PC-9 (cell line): ENCODE measurements around the gene TAS2R38. TPM values are rescaled to one million over a fixed set of nuclear protein-coding genes. Genes with fewer than 3 reads are reported as not detected.
A peak's percentile ranks its signal among the peaks of the same experiment; 100 is the strongest.

Experiments
- BruUV-seq: library from RNA; stranded (reverse); fragments of 400-500 nt; replicated peaks from 2 replicates; lab custom pipeline; 2021; lab: Mats Ljungman, UMichigan
- CTCF ChIA-PET: fragments of 300-600 bp; sonication (Branson Sonifier 250); formaldehyde crosslinking; loops from one replicate; lab custom pipeline; 2022; ENCODE audit warnings: antibody characterized with exemption; lab: Charles Lee
- POLR2A ChIA-PET: fragments of 300-600 bp; sonication (Branson Sonifier 250); formaldehyde crosslinking; loops from one replicate; lab custom pipeline; 2022; ENCODE audit warnings: antibody characterized with exemption; ENCODE audit not compliant: unreplicated experiment; lab: Charles Lee
- DNase-seq, 2 experiments: peaks; one replicate each; pipeline versions ENCODE4 v3.0.0 to v3.0.0-alpha.2; 2015 to 2022; ENCODE audit warnings: mixed read lengths in 1 of 2
- H2AFZ ChIP-seq: fragments of 200-600 bp; sonication (generic); 2 replicates; pipeline ENCODE4 v1.8.1; 2017; ENCODE audit warnings: antibody characterized with exemption
- H3F3A ChIP-seq: fragments of 200-600 bp; sonication (generic); 2 replicates; pipeline ENCODE4 v1.8.1; 2017; ENCODE audit warnings: antibody characterized with exemption, mild to moderate bottlenecking, low read depth; ENCODE audit not compliant: insufficient read depth
- H3K27ac ChIP-seq: fragments of 200-600 bp; sonication (generic); 2 replicates; pipeline ENCODE4 v1.6.1; 2016; ENCODE audit warnings: mixed run types
- H3K27me3 ChIP-seq: fragments of 200-600 bp; sonication (generic); 2 replicates; pipeline ENCODE4 v1.6.1; 2016; ENCODE audit warnings: low read depth, mixed run types; ENCODE audit not compliant: insufficient read depth
- H3K36me3 ChIP-seq: fragments of 200-600 bp; sonication (generic); 2 replicates; pipeline ENCODE4 v1.6.1; 2016; ENCODE audit warnings: low read depth, mixed run types
- H3K4me1 ChIP-seq: fragments of 200-600 bp; sonication (generic); replicated peaks from 2 replicates; pipeline ENCODE4 v1.6.1; 2016; ENCODE audit warnings: mixed run types; ENCODE audit not compliant: insufficient read depth
- H3K4me2 ChIP-seq: fragments of 200-600 bp; sonication (generic); 2 replicates; pipeline ENCODE4 v1.6.1; 2017; ENCODE audit warnings: mixed run types
- H3K4me3 ChIP-seq: fragments of 200-600 bp; sonication (generic); 2 replicates; pipeline ENCODE4 v1.6.1; 2016; ENCODE audit warnings: mixed run types
- H3K79me2 ChIP-seq: fragments of 200-600 bp; sonication (generic); 2 replicates; pipeline ENCODE4 v1.6.1; 2017; ENCODE audit warnings: low read depth, mixed run types
- H3K9me2 ChIP-seq: fragments of 200-600 bp; sonication (generic); 2 replicates; pipeline ENCODE4 v1.8.1; 2017; ENCODE audit warnings: mild to moderate bottlenecking; ENCODE audit not compliant: insufficient read depth
- H3K9me3 ChIP-seq: fragments of 200-600 bp; sonication (generic); 2 replicates; pipeline ENCODE4 v1.8.1; 2016; ENCODE audit warnings: low read depth; ENCODE audit not compliant: insufficient read depth
- H4K20me1 ChIP-seq: fragments of 200-600 bp; sonication (generic); 2 replicates; pipeline ENCODE4 v1.8.1; 2017; ENCODE audit not compliant: insufficient read depth
- EZH2 ChIP-seq: fragments of 200-600 bp; sonication (generic); IDR thresholded peaks from 2 replicates; pipeline ENCODE4 v1.8.0; 2017; ENCODE audit warnings: antibody characterized with exemption, low read depth
- intact Hi-C: fragments of 100-400 bp; cut with micrococcal nuclease; formaldehyde crosslinking; loops from one replicate; pipeline ENCODE4 v1.10.0; 2022; ENCODE audit not compliant: unreplicated experiment
- total RNA-seq: library from RNA; stranded (reverse); gene quantifications from 2 replicates; pipeline ENCODE4 v1.2.3, GENCODE V29; 2021
- TF ChIP-seq, protein P1 (sequence below): fragments of 200-600 bp; sonication (generic); conservative IDR thresholded peaks from 2 replicates; pipeline ENCODE4 v1.6.1; 2017; ENCODE audit warnings: mixed run types, antibody characterized with exemption, mild to moderate bottlenecking, moderate library complexity

The TAS2R38 gene
- total RNA-seq, 1 experiment from 2014 or later: not detected

DNA sequence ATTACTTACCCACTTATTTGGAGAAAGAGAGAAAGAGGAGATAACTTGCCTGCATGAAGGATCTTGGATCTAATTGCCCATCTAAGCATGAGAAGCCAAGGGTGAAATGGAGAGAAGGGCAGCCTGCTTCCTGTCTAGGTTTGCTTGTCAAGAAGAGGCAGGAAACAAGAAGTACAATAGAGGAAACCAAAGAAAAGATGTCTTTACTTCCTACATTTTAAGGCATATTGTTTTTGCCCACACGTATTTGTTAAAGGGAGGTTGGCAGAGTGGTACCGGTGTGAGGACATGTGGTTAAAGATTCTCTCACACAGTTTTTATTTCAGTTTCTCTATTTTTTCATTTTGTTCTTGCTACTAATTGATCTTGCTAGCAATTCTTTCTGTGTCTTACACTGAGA is 6.0 kb upstream of the TAS2R38 start:
- H2AFZ ChIP-seq: no peak overlapping the region
- intact Hi-C loops: loop anchor here (5.0 to 10.0 kb wide), 7 partner anchors 343 to 1025 kb away; no protein-coding TSS in a partner anchor
- H3K4me1 ChIP-seq: no peaks in the 10 kb centered on the region; the same call in 1 of the 2 replicates
- no peak overlapping the region for H3K27ac ChIP-seq
- ChIA-PET CTCF (no interaction called here), POLR2A (no interaction called here)
- no TSS peak for BruUV-seq
- H4K20me1 ChIP-seq: no peaks in the 10 kb centered on the region
- H3K4me3 ChIP-seq: no peak overlapping the region
- H3K9me2 ChIP-seq: no peaks in the 10 kb centered on the region
- H3K36me3 ChIP-seq: no peaks in the 10 kb centered on the region
- TF ChIP-seq, protein P1, sequence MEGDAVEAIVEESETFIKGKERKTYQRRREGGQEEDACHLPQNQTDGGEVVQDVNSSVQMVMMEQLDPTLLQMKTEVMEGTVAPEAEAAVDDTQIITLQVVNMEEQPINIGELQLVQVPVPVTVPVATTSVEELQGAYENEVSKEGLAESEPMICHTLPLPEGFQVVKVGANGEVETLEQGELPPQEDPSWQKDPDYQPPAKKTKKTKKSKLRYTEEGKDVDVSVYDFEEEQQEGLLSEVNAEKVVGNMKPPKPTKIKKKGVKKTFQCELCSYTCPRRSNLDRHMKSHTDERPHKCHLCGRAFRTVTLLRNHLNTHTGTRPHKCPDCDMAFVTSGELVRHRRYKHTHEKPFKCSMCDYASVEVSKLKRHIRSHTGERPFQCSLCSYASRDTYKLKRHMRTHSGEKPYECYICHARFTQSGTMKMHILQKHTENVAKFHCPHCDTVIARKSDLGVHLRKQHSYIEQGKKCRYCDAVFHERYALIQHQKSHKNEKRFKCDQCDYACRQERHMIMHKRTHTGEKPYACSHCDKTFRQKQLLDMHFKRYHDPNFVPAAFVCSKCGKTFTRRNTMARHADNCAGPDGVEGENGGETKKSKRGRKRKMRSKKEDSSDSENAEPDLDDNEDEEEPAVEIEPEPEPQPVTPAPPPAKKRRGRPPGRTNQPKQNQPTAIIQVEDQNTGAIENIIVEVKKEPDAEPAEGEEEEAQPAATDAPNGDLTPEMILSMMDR: no peak
- no peak for TF ChIP-seq EZH2
- H3F3A ChIP-seq: no peaks in the 10 kb centered on the region
- no peaks in the 10 kb centered on the region for H3K9me3 ChIP-seq
- H3K27me3 ChIP-seq: no peaks in the 10 kb centered on the region
- no peak overlapping the region for H3K4me2 ChIP-seq
- no peak for DNase-seq
- H3K79me2 ChIP-seq: no peaks in the 10 kb centered on the region

DNA sequence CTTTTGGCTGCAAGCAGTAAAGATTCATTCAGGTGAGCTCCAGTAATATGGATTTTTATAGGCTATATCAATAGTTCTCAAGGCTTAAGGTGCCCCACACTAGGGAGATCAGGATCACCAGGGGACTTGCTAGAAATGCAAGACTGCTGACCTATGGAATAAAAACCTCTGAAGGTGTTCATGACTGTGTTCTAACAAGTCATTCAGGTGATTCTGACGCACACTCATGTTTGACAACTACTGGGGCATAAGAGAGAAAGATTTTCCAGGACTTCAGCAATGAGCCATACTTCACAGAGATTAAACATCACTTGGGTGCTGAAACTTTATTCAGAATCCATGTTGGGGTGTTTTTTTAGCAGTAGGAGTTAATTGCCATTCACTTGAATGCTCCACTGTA is 4.8 kb upstream of the TAS2R38 start:
- no peak overlapping the region for H3K27ac ChIP-seq
- H3K4me1 ChIP-seq: no peaks in the 10 kb centered on the region; the same call in 1 of the 2 replicates
- no peak overlapping the region for H2AFZ ChIP-seq
- no peaks in the 10 kb centered on the region for H3K36me3 ChIP-seq
- no peak for TF ChIP-seq EZH2
- TF ChIP-seq, protein P1: no peak
- no peaks in the 10 kb centered on the region for H3K9me2 ChIP-seq
- no peaks in the 10 kb centered on the region for H3K27me3 ChIP-seq
- no peaks in the 10 kb centered on the region for H3K79me2 ChIP-seq
- ChIA-PET CTCF (interaction anchor here (0.6 kb wide), 1 partner anchor 136 kb away, joined by 6 read pairs; no protein-coding TSS in a partner anchor), POLR2A (no interaction called here)
- no peaks in the 10 kb centered on the region for H3F3A ChIP-seq
- H3K4me2 ChIP-seq: no peak overlapping the region
- H3K4me3 ChIP-seq: no peak overlapping the region
- intact Hi-C loops: loop anchor here (5.0 to 10.0 kb wide), 7 partner anchors 344 to 1026 kb away; no protein-coding TSS in a partner anchor
- no peak for DNase-seq
- no peaks in the 10 kb centered on the region for H3K9me3 ChIP-seq
- no TSS peak for BruUV-seq
- H4K20me1 ChIP-seq: no peaks in the 10 kb centered on the region

DNA sequence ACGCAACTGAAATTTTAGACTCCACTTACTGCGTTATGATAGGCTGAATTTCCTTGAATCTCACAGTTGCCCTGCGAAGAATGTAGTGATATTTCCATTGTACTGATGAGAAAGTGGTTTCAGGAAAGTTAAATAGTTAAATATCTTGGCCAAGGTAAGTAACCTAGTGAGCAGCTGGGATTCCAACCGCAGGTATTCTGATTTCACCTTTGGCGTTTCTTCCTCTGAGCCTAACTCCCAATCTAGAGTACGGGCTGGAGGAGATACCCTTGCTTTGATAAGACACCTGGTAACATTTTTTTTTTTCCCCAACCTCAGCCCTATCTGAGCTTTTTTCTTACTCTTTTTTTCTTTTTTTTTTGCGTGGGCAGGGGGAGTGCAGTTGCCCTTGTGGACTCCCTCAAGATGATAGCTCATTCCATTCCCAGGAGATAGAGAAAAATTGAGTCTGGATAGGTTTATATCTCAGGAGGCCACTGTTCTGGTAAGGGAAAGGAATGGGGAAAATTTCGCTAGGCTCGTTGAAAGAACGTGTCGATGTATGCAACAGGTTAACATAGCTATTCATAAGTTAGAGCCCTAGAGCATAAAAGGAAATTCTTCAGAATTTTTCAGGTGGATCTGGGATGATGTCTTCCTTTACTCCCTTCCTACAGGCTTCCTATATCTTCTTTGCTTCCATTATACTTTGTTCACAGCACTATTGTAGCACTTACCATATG is 3.1 kb upstream of the TAS2R38 start:
- peak in 1 of 2 experiments; percentile 10 for DNase-seq
- Histone ChIP-seq H3K79me2 (no peaks in the 10 kb centered on the region), H3F3A (no peaks in the 10 kb centered on the region), H4K20me1 (no peaks in the 10 kb centered on the region), H3K27ac (no peak overlapping the region), H3K4me2 (peak overlapping the region; percentile 51), H3K9me3 (no peaks in the 10 kb centered on the region), H3K4me1 (no peaks in the 10 kb centered on the region; the same call in 1 of the 2 replicates), H3K9me2 (no peaks in the 10 kb centered on the region), H3K27me3 (no peaks in the 10 kb centered on the region), H2AFZ (peak overlapping the region; percentile 75), H3K4me3 (no peak overlapping the region), H3K36me3 (no peaks in the 10 kb centered on the region)
- TF ChIP-seq, protein P1: no peak; the same call in 1 of the 2 replicates
- no peak for TF ChIP-seq EZH2
- intact Hi-C loops: loop anchor here (1.0 to 10.0 kb wide), 14 partner anchors 50 to 1028 kb away; no protein-coding TSS in a partner anchor
- no TSS peak for BruUV-seq
- ChIA-PET POLR2A (no interaction called here), CTCF (interaction anchor here (0.5 to 1.5 kb wide), 15 partner anchors 19 to 1272 kb away, joined by 3 to 12 read pairs (median 3); partner anchors contain the start of gene MGAM)
